Neural progenitor cell (in vitro differentiated cells): ENCODE results near the gene FBXL5. TPM values are rescaled to one million over a fixed set of nuclear protein-coding genes. Genes with fewer than 3 reads are reported as not detected.

ENCODE experiments used
- DNase-seq: peaks from one replicate; pipeline ENCODE4 v3.0.0-alpha.2; 2016; ENCODE audit warnings: low spot score
- H2AFZ ChIP-seq: fragments of 200-600 bp; sonication (generic); replicated peaks from 2 replicates; pipeline ENCODE4 v1.6.1; 2016; ENCODE audit warnings: antibody characterized with exemption
- H3F3A ChIP-seq: fragments of 200-600 bp; sonication (generic); 2 replicates; pipeline ENCODE4 v1.6.1; 2016; ENCODE audit warnings: antibody characterized with exemption, low read depth
- H3K27ac ChIP-seq: fragments of 200-600 bp; sonication (generic); 2 replicates; pipeline ENCODE4 v1.5.1; 2016; ENCODE audit warnings: mild to moderate bottlenecking
- H3K27me3 ChIP-seq: fragments of 200-600 bp; sonication (generic); 2 replicates; pipeline ENCODE4 v1.6.1; 2016; ENCODE audit warnings: mild to moderate bottlenecking, moderate library complexity
- H3K36me3 ChIP-seq: fragments of 200-600 bp; sonication (generic); 2 replicates; pipeline ENCODE4 v1.5.1; 2016
- H3K4me1 ChIP-seq: fragments of 200-600 bp; sonication (generic); 2 replicates; pipeline ENCODE4 v1.6.1; 2016; ENCODE audit warnings: mixed run types
- H3K4me2 ChIP-seq: fragments of 200-600 bp; sonication (generic); 2 replicates; pipeline ENCODE4 v1.6.1; 2016
- H3K4me3 ChIP-seq: fragments of 200-600 bp; sonication (generic); 2 replicates; pipeline ENCODE4 v1.5.1; 2016
- H3K79me2 ChIP-seq: fragments of 200-600 bp; sonication (generic); 2 replicates; pipeline ENCODE4 v1.6.1; 2016; ENCODE audit warnings: low read depth
- H3K9ac ChIP-seq: fragments of 200-600 bp; sonication (generic); 2 replicates; pipeline ENCODE4 v1.6.1; 2016
- H3K9me3 ChIP-seq: fragments of 200-600 bp; sonication (generic); 2 replicates; pipeline ENCODE4 v1.5.1; 2016; ENCODE audit warnings: low read depth
- H4K20me1 ChIP-seq: fragments of 200-600 bp; sonication (generic); 2 replicates; pipeline ENCODE4 v1.6.1; 2016; ENCODE audit warnings: low read depth
- H3K27ac Mint-ChIP-seq: 3 replicates; pipeline ENCODE4 v1.8.0; 2021; ENCODE audit warnings: mixed read lengths
- H3K27me3 Mint-ChIP-seq: 2 replicates; pipeline ENCODE4 v1.8.0; 2022; ENCODE audit warnings: low read depth, mild to moderate bottlenecking, inconsistent platforms, moderate library complexity, mixed read lengths; ENCODE audit not compliant: insufficient read depth
- H3K36me3 Mint-ChIP-seq: 3 replicates; pipeline ENCODE4 v1.8.0; 2021; ENCODE audit warnings: mixed read lengths
- H3K4me1 Mint-ChIP-seq: 3 replicates; pipeline ENCODE4 v1.8.0; 2021; ENCODE audit warnings: mixed read lengths
- H3K4me3 Mint-ChIP-seq: 3 replicates; pipeline ENCODE4 v1.8.0; 2021; ENCODE audit warnings: mild to moderate bottlenecking, moderate library complexity, mixed read lengths
- H3K9me3 Mint-ChIP-seq: 3 replicates; pipeline ENCODE4 v1.8.0; 2020; ENCODE audit warnings: mixed read lengths
- CTCF ChIP-seq: fragments of 200-600 bp; sonication (generic); IDR thresholded peaks from 2 replicates; pipeline ENCODE4 v1.5.1; 2017; ENCODE audit warnings: antibody characterized with exemption, mild to moderate bottlenecking
- EZH2 ChIP-seq: fragments of 200-600 bp; sonication (generic); IDR thresholded peaks from 2 replicates; pipeline ENCODE4 v1.6.1; 2017; ENCODE audit warnings: antibody characterized with exemption, mild to moderate bottlenecking, moderate library complexity
- EZH2phosphoT487 ChIP-seq: fragments of 200-600 bp; sonication (generic); IDR thresholded peaks from 2 replicates; pipeline ENCODE4 v1.6.1; 2017; ENCODE audit warnings: antibody characterized with exemption
- total RNA-seq: library from RNA; depleted of rRNA; stranded (reverse); fragments of >200 nt; gene quantifications from 2 replicates; pipeline ENCODE4 v1.2.3, GENCODE V29; 2015; ENCODE audit warnings: low replicate concordance

FBXL5 gene
- total RNA-seq, 1 donor from 2014 or later: 87.9 TPM

- no peaks in the 10 kb centered on the region for H3K9me3 ChIP-seq
- DNase-seq: no peak
- no peak overlapping the region for H3K9ac ChIP-seq
- Mint-ChIP-seq H3K4me1 (peaks cover 7% of the 10 kb centered on the region), H3K27ac (no peak overlapping the region), H3K27me3 (no peaks in the 10 kb centered on the region), H3K36me3 (peaks cover 36% of the 10 kb centered on the region), H3K9me3 (peaks cover 10% of the 10 kb centered on the region), H3K4me3 (no peak overlapping the region)
- peaks cover 99% of the 10 kb centered on the region for H3K79me2 ChIP-seq
- no peak overlapping the region for H3K27ac ChIP-seq
- H3K27me3 ChIP-seq: no peaks in the 10 kb centered on the region
- no peaks in the 10 kb centered on the region for H3K36me3 ChIP-seq
- H3K4me2 ChIP-seq: no peak overlapping the region
- H2AFZ ChIP-seq: no peak overlapping the region
- no peaks in the 10 kb centered on the region for H3F3A ChIP-seq
- TF ChIP-seq EZH2phosphoT487 (no peak), EZH2 (no peak), CTCF (no peak)
- H3K4me1 ChIP-seq: peaks cover 16% of the 10 kb centered on the region
- H3K4me3 ChIP-seq: no peak overlapping the region
- no peaks in the 10 kb centered on the region for H4K20me1 ChIP-seq
Measured at GRCh38 chr4:15675356-15675755, 20.2 kb upstream of the FBXL5 start.

- Histone ChIP-seq H3K4me2 (no peak overlapping the region), H3K36me3 (no peaks in the 10 kb centered on the region), H3K9ac (no peak overlapping the region), H3K4me1 (peaks cover 14% of the 10 kb centered on the region), H3K27me3 (no peaks in the 10 kb centered on the region), H3K27ac (no peak overlapping the region), H3F3A (no peaks in the 10 kb centered on the region), H4K20me1 (no peaks in the 10 kb centered on the region), H3K79me2 (peaks cover 99% of the 10 kb centered on the region), H3K4me3 (no peak overlapping the region), H2AFZ (no peak overlapping the region), H3K9me3 (no peaks in the 10 kb centered on the region)
- no peak for DNase-seq
- Mint-ChIP-seq H3K27me3 (no peaks in the 10 kb centered on the region), H3K4me3 (no peak overlapping the region), H3K9me3 (peaks cover 8% of the 10 kb centered on the region), H3K4me1 (peaks cover 4% of the 10 kb centered on the region), H3K36me3 (peaks cover 33% of the 10 kb centered on the region), H3K27ac (no peak overlapping the region)
- TF ChIP-seq CTCF: no peak
- TF ChIP-seq EZH2phosphoT487: no peak
- no peak for TF ChIP-seq EZH2
Measured at GRCh38 chr4:15674926-15675325, 19.8 kb upstream of the FBXL5 start.

DNA sequence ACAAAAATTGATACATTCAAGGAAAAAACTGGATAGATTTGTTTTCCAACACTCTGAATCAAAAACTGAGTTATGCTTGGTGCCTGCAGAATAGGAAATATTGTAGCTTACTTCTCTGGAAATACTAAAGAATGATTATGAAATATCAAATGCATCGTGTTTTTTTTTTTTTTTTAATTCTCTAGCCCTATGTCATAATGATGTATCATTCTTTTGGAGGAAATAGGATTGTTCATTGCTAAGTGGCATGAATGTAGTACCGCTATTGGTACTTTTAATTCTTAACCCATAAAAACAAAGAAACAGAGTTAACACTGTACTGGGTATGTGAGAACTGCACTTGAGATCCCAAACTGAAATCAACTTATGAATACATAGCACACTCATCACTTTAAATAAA lies 18.9 kb upstream of the FBXL5 start:
- Mint-ChIP-seq H3K9me3 (peaks cover 3% of the 10 kb centered on the region), H3K36me3 (peaks cover 29% of the 10 kb centered on the region), H3K4me3 (no peak overlapping the region), H3K27ac (no peak overlapping the region), H3K4me1 (no peaks in the 10 kb centered on the region), H3K27me3 (no peaks in the 10 kb centered on the region)
- Histone ChIP-seq H3K4me3 (no peak overlapping the region), H3K9me3 (no peaks in the 10 kb centered on the region), H3K4me1 (peaks cover 7% of the 10 kb centered on the region), H3F3A (no peaks in the 10 kb centered on the region), H3K4me2 (no peak overlapping the region), H3K36me3 (no peaks in the 10 kb centered on the region), H3K79me2 (peaks cover 97% of the 10 kb centered on the region), H3K9ac (no peak overlapping the region), H4K20me1 (no peaks in the 10 kb centered on the region), H3K27ac (no peak overlapping the region), H3K27me3 (no peaks in the 10 kb centered on the region), H2AFZ (no peak overlapping the region)
- TF ChIP-seq EZH2: no peak
- DNase-seq: no peak

- no peak overlapping the region for H3K27ac ChIP-seq
- H3K27me3 ChIP-seq: no peaks in the 10 kb centered on the region
- H3K4me1 Mint-ChIP-seq: no peaks in the 10 kb centered on the region
- H3K27ac Mint-ChIP-seq: no peak overlapping the region
- H3K9me3 Mint-ChIP-seq: peaks cover 3% of the 10 kb centered on the region
- peaks cover 27% of the 10 kb centered on the region for H3K36me3 Mint-ChIP-seq
- H3K4me2 ChIP-seq: no peak overlapping the region
- H2AFZ ChIP-seq: no peak overlapping the region
- no peaks in the 10 kb centered on the region for H3K27me3 Mint-ChIP-seq
- H4K20me1 ChIP-seq: no peaks in the 10 kb centered on the region
- peaks cover 95% of the 10 kb centered on the region for H3K79me2 ChIP-seq
- H3K9me3 ChIP-seq: no peaks in the 10 kb centered on the region
- TF ChIP-seq CTCF: no peak
- no peak for TF ChIP-seq EZH2
- no peak for TF ChIP-seq EZH2phosphoT487
- no peaks in the 10 kb centered on the region for H3F3A ChIP-seq
- peaks cover 3% of the 10 kb centered on the region for H3K4me1 ChIP-seq
- no peak for DNase-seq
- no peaks in the 10 kb centered on the region for H3K36me3 ChIP-seq
- no peak overlapping the region for H3K4me3 Mint-ChIP-seq
- no peak overlapping the region for H3K4me3 ChIP-seq
- H3K9ac ChIP-seq: no peak overlapping the region
Measured at GRCh38 chr4:15673337-15673736, 18.2 kb upstream of the FBXL5 start.
